Epithelial cell of esophagus (primary cell): ENCODE data around the gene SLC19A1.
A peak's percentile ranks its signal among the peaks of the same experiment; 100 is the strongest.

Experiments used
- DNase-seq: peaks from one replicate; pipeline ENCODE4 v3.0.0; 2010; ENCODE audit warnings: low read depth
- H3K4me3 ChIP-seq: 2 replicates; pipeline ENCODE4 v1.5.1; 2011; ENCODE audit warnings: mild to moderate bottlenecking, low read length, control low read depth
- CTCF ChIP-seq: IDR thresholded peaks from 2 replicates; pipeline ENCODE4 v1.5.1; 2011; ENCODE audit warnings: low read depth, mild to moderate bottlenecking, low read length, control low read depth, inconsistent platforms; ENCODE audit not compliant: insufficient read depth; ENCODE audit errors: missing control alignments

SLC19A1 gene

GRCh38 chr21:45478816-45479669 lies 63.2 kb downstream of the SLC19A1 start:
- no peak for DNase-seq
- TF ChIP-seq CTCF = no peak
- no peak overlapping the region for H3K4me3 ChIP-seq

GRCh38 chr21:45478115-45478801 lies 64.0 kb downstream of the SLC19A1 start:
- peak overlapping the region; percentile 3 for H3K4me3 ChIP-seq
- peak; percentile 50 for DNase-seq
- TF ChIP-seq CTCF = peak; percentile 77

- no peak for TF ChIP-seq CTCF
- no peak for DNase-seq
- no peak overlapping the region for H3K4me3 ChIP-seq
These were observed 64.8 kb downstream of the SLC19A1 start for GRCh38 chr21:45477176-45478114.

GRCh38 chr21:45476582-45476981 lies 65.7 kb downstream of the SLC19A1 start:
- no peak for TF ChIP-seq CTCF
- DNase-seq = no peak
- H3K4me3 ChIP-seq = no peak overlapping the region

GRCh38 chr21:45475797-45476570 lies 66.3 kb downstream of the SLC19A1 start:
- H3K4me3 ChIP-seq = no peak overlapping the region
- no peak for TF ChIP-seq CTCF
- no peak for DNase-seq
